ENCODE data around the gene ZNF280A.
"Not testable (repeated sequence)": the region's sequence is repeated elsewhere in the genome, so short reads cannot be mapped to it uniquely, and the experiment has no call there.

The ZNF280A gene

DNA sequence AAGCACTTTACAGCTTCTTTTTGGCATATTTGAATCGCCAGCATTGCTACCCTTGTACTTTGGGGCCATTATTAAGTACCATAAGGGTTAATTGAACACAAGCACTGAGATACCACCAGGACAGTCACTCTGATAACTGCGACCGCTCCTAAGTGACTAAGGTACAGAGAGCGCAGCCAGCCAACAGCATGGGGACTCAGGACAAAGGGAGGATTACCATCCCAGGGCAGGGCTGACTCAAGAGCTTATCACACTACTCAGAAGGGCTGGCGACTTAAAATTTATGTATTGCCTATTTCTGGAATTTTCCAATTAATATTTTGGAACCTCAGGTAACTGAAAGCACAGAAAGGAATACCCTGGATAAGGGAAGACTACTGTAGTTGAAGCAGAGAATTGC, 479 bp downstream of the ZNF280A start:
- DNase-seq (ENCODE audit: low read depth) = no peak
- H3K4me3 ChIP-seq (ENCODE audit: low read depth, low read length) = no peak overlapping the region

DNA sequence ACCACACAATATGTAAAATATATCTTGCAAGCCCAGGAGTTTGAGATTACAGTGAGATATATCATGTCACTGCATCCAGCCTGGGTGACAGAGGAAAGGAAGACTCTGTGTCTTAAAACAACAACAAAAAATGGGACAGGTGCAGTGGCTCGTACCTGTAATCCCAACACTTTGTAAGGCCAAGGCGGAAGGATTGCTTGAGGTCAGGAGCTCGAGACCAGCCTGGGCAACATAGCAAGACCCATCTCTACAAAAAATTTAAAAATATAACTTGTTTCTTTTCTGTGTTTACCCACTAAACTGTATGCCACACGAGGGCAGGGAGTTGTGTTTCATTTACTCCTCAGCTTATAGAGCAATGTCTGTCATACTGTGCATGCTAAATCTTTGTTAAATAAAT, 3.1 kb downstream of the ZNF280A start:
- no peak for DNase-seq (ENCODE audit: low read depth)
- no peak overlapping the region for H3K4me3 ChIP-seq (ENCODE audit: low read depth, low read length)

DNA sequence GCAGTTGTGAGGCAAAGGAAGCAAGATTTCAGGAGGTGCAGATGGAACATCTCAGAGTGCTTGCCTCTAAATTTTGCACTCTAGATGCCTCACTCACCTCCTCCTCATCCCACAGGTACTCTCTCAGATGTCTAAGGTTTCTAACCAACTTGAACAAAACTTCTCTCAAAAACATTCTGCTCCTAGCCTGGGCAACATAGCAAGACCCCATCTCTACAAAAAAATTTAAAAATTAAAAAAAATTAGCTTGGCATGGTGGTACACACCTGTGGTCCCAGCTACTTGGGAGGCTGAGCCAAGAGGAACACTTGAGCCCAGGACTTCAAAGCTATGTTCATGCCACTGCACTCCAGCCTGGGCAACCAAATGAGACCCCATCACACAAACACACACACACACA, 4.2 kb downstream of the ZNF280A start:
- H3K4me3 ChIP-seq (ENCODE audit: low read depth, low read length) = no peak overlapping the region
- no peak for DNase-seq (ENCODE audit: low read depth)

DNA sequence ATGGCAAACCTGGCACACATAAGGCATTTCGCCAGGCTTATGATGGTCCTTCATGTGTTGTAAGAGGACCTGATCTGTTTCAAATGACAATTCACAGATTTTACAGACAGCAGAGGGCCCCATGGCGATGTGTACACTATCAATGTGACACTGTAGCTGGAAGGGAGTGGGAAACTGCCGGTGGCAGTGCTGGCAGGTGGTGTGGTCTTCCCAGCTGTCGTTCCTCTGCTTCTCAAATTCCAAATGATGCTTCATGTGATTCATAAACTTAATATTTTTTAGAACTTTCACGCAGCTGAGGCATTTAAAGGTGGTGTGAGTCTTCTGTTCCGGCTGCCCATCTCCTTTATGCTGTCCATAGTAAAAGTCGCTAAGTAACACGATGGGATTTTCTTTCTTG, 5.6 kb downstream of the ZNF280A start:
- not testable (repeated sequence) for H3K4me3 ChIP-seq (ENCODE audit: low read depth, low read length); DNase-seq (ENCODE audit: low read depth)

DNA sequence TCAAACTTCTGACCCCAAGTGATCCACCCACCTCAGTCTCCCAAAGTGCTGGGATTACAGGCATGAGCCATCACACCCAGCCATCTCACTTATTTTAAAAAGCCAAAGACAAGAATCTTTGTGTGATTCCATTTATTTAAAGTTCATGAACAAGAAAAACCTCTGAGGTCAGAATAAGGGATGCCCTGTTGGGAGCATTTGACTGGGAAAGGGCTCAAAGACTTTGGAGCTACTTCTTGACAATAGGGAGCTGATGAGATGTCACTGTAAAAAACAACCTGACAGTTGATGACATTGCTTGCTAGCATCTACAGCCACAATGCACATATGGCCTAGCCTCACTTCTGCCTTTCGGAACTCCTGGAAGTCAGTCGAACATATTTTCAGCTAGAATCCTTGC, 6.5 kb downstream of the ZNF280A start:
- no peak for DNase-seq (ENCODE audit: low read depth)
- no peak overlapping the region for H3K4me3 ChIP-seq (ENCODE audit: low read depth, low read length)

DNA sequence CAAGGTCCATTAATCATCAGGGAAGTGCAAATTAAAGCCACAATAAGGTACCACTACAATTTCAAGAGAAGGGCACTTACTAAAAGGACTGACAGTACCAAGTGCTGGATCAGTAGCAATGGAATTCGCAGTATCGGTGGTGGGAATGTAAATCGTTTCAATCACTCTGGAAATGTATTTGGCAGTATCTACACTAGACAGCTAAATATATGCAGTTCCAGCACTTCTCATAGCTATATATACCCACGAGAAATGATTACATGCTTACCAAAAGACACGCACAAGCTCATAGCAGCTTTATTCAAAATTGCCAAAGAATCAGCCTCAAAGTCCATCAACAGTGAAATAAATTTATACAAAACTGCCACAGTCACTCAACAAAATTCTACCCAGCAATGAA, 7.1 kb downstream of the ZNF280A start:
- no peak for DNase-seq (ENCODE audit: low read depth)

DNA sequence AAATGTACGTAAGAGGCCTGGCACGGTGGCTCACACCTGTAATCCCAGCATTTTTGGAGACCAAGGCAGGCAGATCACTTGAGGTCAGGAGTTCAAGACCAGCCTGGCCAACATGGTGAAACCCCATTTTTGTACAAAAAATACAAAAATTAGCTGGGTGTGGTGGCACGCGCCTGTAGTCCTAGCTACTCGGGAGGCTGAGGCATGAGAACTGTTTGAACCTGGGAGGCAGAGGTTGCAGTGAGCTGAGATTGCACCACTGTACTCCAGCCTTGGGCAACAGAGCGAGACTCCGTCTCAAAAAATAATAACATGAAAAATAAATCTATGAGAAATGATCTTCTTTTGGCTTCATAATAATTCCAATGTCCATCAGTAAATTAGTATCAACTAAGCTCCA, 9.2 kb downstream of the ZNF280A start:
- not testable (repeated sequence) for DNase-seq (ENCODE audit: low read depth)

More for the DNA sequence above, 7.1 kb downstream of the ZNF280A start:
- H3K4me3 ChIP-seq (ENCODE audit: low read depth, low read length) = no peak overlapping the region

DNA sequence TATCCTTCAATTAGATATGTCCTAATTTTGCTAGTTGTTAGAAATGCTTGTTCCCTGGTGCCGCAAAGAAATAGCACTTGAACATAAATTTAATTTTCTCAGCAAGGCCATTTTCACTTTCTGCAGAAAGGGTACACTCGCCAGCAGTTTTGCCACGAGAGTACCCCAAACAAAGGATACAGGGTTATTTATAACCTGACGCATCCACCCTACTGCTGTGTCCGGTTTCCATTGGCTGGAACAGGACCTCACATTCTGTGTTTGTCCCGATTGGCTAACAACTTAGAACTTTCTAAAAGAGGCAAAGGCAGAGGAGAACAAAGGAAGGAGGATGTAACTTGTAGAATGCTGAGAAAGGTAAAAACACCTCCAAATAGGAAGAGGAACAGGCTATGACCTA, 10.2 kb downstream of the ZNF280A start:
- not testable (repeated sequence) for DNase-seq (ENCODE audit: low read depth); H3K4me3 ChIP-seq (ENCODE audit: low read depth, low read length)

More for the DNA sequence above, 9.2 kb downstream of the ZNF280A start:
- H3K4me3 ChIP-seq (ENCODE audit: low read depth, low read length) = not testable (repeated sequence)

DNA sequence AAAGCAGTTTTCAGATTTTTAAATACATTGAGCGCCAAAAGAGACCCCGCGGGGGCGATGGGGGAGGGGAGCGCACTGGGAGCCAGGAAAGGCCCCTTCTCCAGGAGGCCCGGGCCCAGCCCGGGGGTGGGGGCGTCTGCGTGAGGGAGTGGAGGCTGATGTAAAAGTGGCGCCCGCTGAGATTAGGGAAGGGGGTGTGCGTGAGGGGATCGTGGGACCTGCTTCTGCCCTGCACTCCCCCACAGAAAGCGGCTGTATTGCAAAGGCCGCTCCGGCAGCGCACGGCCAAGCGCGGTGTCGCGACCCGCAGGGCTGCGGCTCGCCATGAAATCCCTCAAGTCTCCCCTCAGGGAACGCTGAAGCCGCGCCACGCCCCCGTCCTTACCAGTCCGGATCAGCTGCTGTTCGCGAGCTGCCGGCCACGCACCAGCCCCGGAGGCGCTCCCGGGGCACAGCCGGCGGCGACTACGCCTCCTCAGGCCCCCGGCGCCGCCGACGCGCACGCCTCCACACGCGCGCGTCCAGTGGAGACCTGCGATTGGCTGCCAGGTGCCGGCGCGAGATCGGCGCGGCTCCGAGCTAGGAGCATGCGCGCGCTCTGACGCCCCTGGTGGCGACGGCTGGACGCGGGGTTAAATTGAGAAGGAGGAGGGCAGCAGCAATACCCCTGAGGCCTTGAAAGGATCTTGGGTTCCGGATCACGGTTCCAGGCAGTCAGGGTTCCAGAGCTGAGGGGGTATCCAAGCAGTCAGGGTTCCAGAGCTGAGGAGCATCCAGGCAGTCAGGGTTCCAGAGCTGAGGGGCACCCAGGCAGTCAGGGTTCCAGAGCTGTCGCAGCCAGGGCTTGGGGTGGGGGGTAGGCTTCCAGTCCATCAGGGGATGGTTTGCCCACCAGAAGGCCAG, 11.5 kb downstream of the ZNF280A start, which contains the start of gene ZNF280B:
Gene ZNF280B (minus strand): TSS at position 469 of the 903 bp plus-strand sequence. CDS start 19,344 bp downstream, outside the sequence.
- peak; percentile 32 for DNase-seq (ENCODE audit: low read depth)
- peak within 1 kb of the TSS; percentile 81 for H3K4me3 ChIP-seq (ENCODE audit: low read depth, low read length)

DNA sequence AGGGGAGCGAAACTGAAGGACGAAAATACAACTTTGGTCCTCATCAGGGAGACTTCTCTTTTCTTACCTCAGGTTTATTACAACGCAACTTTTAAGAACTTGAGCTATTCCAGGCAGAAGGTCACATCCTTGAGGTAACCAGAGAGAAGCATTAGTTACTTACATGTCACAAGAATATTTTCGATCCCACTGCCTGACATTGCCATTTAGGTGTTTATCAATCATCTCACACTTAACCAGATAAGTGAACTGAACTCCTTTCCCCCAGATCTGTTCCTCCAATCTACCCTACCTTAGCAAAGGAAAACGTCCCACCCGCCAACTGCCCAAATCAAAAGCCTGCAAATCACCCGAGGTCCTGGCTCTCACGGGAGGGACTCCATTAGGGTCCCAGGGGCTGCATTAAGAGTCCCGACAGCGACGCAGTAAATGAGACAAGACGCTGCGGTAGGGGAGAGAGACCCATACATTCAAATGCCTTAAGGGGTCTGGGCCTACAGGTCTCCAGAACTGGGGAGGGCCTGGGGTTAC, 12.3 kb downstream of the ZNF280A start:
- DNase-seq (ENCODE audit: low read depth) = no peak
- H3K4me3 ChIP-seq (ENCODE audit: low read depth, low read length) = peak overlapping the region; percentile 81

DNA sequence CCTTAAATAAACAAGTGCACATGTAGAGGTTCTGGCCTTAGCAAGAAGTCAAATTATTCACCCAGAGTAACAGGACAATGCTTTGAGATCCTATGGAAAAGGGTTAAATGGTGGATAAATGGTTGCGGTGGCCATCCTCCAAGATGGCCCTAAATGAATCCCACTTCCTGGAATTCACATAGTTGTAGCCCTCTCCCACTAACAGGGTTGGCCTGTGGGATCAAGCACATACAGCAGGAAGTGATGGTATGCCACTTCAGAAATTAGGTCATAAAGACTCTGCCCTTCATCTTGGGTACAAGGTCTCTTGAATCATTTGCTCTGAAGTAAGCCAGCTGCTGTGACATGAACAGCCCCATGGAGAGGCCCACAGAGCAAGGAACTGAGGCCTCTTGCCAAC, 13.3 kb downstream of the ZNF280A start:
- no peak overlapping the region for H3K4me3 ChIP-seq (ENCODE audit: low read depth, low read length)
- DNase-seq (ENCODE audit: low read depth) = no peak

DNA sequence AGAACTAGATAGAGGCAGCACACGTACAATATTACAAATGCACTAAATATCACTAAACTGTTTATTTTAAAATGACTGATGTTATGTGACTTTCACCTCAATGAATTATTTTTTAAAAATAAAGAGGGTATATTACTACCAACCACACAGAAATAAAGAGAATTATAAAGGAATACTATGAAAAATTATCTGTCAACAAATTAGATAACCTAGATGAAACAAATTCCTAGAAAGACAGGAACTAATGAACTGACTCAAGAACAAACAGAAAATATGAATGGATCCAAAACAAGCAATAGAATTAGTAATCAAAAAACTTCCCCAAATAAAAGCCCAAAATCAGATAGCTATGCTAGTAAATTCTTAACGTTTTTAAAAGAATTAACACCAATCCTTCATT, 21.8 kb downstream of the ZNF280A start:
- DNase-seq (ENCODE audit: low read depth) = no peak
- H3K4me3 ChIP-seq (ENCODE audit: low read depth, low read length) = no peak overlapping the region

DNA sequence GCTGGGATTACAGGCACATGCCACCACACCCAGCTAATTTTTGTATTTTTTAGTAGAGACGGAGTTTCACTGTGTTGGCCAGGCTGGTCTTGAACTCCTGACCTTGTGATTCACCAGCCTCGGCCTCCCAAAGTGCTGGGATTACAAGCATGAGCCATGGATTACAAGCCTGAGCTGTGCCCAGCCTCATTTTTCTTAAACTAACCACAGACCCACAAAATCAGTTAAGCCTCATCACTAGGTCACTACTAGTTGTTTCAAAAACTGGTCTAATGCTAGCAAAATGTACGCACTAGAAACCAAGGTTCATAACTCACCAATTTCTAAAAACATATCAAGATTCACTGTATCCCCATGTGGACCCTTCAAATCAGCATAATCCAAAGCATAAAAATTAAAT, 28.5 kb downstream of the ZNF280A start:
- not testable (repeated sequence) for DNase-seq (ENCODE audit: low read depth); H3K4me3 ChIP-seq (ENCODE audit: low read depth, low read length)

DNA sequence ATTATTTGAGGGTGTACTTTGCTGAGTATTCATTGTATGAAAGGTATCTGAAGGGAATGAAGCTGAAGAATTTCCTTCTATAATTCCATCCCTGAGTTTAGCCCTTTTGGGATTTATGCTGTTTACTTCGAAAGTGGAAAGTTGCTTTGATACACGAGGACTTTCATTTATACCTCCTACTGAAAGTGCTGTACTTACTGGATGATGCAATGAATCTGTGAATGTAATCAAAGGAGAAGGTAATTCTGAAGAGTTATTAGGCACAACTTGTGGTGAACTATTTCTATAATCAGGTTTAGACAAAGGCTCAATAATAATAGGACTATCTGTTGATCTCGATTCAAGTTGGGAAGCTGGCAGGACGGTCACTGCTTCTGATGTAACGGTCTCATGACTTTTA, 31.3 kb downstream of the ZNF280A start:
- no peak overlapping the region for H3K4me3 ChIP-seq (ENCODE audit: low read depth, low read length)
- DNase-seq (ENCODE audit: low read depth) = no peak

DNA sequence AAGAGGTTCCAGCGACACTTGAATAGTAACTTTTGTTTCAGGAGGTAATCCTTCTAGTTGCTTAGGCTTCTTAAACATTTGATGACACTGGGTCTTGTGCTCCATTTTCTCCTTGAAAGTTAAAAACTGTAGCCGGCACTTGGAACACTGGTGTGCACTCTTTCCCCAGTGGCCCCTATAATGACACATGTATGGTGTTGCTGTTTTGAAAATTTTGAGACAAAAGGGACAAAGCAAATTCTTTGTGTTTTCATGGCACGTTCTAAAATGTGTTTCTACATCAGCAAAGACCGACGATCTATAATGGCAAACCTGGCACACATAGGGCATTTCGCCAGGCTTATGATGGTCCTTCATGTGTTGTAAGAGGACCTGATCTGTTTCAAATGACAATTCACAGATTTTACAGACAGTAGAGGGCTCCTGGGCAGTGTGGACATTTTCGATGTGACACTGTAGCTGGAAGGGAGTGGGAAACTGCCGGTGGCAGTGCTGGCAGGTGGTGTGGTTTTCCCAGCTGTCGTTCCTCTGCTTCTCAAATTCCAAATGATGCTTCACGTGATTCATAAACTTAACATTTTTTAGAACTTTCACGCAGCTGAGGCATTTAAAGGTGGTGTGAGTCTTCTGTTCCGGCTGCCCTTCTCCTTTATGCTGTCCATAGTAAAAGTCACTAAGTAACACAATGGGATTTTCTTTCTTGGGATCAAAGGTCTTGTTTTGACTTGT, 32.0 kb downstream of the ZNF280A start:
- no peak overlapping the region for H3K4me3 ChIP-seq (ENCODE audit: low read depth, low read length)
- no peak for DNase-seq (ENCODE audit: low read depth)

DNA sequence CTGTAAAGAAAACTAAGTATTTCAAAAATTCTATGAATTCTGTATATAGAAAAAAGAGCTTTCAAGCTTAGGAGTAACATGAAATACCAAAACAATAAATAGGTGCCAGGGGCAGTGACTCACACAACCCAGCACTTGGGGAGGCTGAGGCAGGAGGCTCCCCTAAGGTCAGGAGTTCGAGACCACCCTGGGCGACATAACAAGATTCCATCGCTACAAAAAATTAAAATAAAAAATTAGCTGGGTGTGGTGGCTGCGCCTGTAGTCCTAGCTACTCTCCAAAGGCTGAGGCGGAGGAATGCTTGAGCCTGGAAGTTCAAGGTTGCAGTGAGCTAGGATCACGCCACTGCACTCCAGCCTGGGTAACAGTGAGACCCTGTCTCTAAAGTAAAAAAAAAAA, 33.0 kb downstream of the ZNF280A start:
- DNase-seq (ENCODE audit: low read depth) = no peak
- H3K4me3 ChIP-seq (ENCODE audit: low read depth, low read length) = no peak overlapping the region

DNA sequence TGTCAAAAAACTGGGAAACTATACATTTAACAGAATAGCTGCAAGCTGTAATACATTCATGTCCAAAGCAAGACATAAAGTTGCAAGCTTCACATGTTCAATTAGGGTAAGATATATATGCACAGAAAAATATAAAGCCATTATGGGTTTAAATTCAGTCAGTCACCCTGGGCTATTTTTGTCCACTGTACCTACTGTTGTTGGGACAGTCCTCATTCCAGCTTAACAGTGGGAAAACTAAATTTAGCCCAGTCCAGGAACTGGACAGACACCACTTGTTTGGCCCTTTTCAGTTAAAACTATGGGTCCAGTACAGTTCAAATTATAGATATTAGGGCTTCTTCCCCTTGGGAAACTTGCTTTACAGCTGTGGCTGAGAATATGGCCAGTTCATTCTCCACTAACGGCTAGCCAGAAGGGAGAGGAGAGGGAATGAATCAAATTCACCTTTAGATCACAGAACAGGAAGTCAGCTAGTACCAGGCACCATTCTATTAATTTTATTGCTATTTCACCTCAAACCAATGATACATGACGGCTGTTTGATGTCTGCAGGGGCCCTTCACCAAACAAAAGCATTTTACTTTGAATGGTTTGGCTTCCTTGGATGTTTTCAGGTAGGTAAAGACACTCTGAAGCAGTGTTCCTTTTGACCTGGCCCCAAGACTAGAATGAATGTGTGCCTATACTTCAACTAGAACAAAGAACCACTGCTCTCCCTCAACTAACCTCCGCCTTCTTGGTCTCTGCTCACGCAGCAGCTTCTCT, 33.8 kb downstream of the ZNF280A start:
- no peak for DNase-seq (ENCODE audit: low read depth)
- no peak overlapping the region for H3K4me3 ChIP-seq (ENCODE audit: low read depth, low read length)

DNA sequence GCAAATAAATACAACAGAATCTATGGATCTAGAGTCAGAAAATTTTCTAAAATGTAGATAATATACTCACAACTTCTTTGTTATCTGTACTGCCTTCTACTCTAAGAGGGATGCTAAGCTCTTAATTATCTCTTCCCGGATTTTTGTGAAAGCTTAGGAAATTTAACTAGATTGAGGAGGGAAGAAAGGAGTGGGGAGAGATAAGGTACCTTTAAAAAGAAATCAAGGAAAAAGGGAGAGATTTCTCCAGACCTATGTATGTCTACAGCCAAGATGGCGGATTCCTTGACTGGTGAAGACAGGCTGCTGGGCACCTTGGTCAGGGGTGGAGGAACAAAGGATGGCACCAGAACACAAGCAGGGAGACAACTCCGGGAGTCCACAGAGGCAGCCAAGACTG, 34.5 kb downstream of the ZNF280A start:
- H3K4me3 ChIP-seq (ENCODE audit: low read depth, low read length) = no peak overlapping the region

DNA sequence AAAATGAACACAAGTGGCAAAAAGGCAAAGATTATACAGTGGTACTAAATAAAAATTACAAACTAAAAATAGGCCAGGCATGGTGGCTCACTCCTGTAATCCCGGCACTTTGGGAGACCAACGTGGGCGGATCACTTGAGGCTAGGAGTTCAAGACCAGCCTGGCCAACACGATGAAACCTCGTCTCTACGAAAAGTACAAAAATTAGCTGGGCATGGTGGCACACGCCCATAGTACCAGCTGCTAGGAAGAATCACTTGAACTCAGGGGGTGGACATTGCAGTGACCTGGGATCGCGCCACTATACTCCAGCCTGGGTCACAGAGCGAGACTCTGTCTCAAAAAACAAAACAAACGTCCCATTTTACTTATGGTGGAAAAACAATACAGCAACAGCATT, 36.0 kb downstream of the ZNF280A start:
- DNase-seq (ENCODE audit: low read depth) = no peak

More for the DNA sequence above, 34.5 kb downstream of the ZNF280A start:
- DNase-seq (ENCODE audit: low read depth) = no peak

DNA sequence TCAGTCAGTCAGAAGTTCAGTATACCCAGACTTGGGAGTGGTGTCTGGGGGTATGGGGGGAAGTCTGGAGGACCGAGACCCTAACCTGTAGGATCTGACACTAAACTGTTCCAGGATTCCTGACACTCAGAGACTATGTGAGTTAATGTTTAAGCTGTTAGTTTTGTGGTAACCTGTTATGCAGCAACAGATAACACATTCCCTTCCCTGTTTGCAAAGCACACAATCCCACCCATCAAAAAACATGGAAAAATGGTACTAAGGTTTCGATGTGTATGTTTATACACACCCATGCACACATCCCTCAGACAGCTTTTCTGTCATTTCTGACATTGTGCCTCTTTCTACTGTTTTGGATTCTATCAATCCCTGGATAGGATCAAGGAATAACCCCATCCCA, 39.1 kb downstream of the ZNF280A start:
- DNase-seq (ENCODE audit: low read depth) = no peak
- no peak overlapping the region for H3K4me3 ChIP-seq (ENCODE audit: low read depth, low read length)

More for the DNA sequence above, 36.0 kb downstream of the ZNF280A start:
- no peak overlapping the region for H3K4me3 ChIP-seq (ENCODE audit: low read depth, low read length)

All from skeletal muscle cell (primary cell).